Sciatic nerve (tissue), 2 donors: ENCODE measurements around the gene ARHGEF2. TPM values are rescaled to one million over a fixed set of nuclear protein-coding genes. Genes with fewer than 3 reads are reported as not detected.
A peak's percentile ranks its signal among the peaks of the same experiment; 100 is the strongest.

ENCODE experiments used
- ATAC-seq: fragments of 200-7000 bp; cut with Tn5 transposase; one replicate; pipeline ENCODE4 v1.9.1; 2020; ENCODE audit warnings: mild to moderate bottlenecking, moderate library complexity
- DNase-seq: peaks from one replicate; pipeline ENCODE4 v3.0.0-alpha.2; 2020; ENCODE audit warnings: low spot score
- intact Hi-C: fragments of 100-400 bp; cut with DNase I; formaldehyde crosslinking; loops from one replicate; pipeline ENCODE4 v1.14.2; 2022
- total RNA-seq: library from RNA; stranded (reverse); fragmentation: NEBNext Ultra II Directional; extraction: Animal tissue kit (Norgen Biotek cat#: 25700); gene quantifications from one replicate; pipeline ENCODE4 v1.2.1, GENCODE V29; 2021
- donor health status: DM: no; HTN: no; CAD: no.
- donor health status: DM: no; HTN: no; CAD: no.

Gene ARHGEF2
- total RNA-seq, 1 donor from 2014 or later, result 196 TPM

- ATAC-seq (no peak), DNase-seq (no peak)
- intact Hi-C loops, result no loop called here
These were observed 2.8 kb downstream of the ARHGEF2 start for GRCh38 chr1:155975375-155976061.

DNA sequence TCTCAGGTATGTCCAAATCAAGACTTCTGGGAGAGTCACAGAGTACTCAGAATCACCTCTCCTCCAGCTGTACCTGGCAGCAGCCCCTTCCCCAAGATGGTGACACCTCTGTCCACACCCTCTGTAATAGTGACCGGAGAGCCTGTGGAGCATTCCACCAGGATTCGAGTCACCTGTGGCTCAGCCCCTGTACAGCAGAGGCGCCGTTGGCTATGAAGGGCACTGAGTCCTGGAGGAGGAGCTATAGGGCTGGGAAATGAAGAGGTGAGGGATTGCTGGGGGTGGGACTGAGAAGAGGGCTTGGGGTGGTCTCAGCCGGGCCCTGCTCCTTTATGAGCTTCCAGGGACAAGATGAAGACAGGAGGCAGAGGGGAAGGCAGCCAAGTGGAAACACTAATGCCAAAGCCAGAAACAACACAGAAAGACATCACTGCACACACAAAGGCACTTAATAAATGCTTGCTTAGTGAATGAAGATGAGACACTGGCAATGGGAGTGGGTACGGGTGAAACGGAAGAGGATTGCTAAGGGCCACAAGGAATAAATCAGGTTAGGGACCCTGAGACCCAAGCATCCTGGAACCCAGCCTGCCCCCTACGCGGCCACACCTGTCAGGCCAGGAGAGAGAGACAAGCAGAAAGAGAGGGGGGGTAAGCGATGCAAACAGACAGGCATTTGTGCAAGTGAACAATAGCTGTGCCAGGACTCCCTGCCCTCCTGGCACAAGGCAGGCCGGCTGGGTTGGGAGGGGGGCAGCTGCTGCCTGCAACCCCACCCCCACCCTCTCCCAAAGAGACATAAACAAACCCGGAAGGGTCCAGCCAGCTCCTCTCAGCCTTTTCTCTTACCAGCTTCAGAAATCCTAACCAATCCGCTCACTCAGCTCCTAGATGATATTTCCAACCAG is 3.9 kb downstream of the ARHGEF2 start:
- DNase-seq (no peak), ATAC-seq (no peak)
- intact Hi-C loops, result no loop called here

GRCh38 chr1:155973723-155974122 is 4.6 kb downstream of the ARHGEF2 start:
- DNase-seq (no peak), ATAC-seq (no peak)
- intact Hi-C loops, result no loop called here

DNA sequence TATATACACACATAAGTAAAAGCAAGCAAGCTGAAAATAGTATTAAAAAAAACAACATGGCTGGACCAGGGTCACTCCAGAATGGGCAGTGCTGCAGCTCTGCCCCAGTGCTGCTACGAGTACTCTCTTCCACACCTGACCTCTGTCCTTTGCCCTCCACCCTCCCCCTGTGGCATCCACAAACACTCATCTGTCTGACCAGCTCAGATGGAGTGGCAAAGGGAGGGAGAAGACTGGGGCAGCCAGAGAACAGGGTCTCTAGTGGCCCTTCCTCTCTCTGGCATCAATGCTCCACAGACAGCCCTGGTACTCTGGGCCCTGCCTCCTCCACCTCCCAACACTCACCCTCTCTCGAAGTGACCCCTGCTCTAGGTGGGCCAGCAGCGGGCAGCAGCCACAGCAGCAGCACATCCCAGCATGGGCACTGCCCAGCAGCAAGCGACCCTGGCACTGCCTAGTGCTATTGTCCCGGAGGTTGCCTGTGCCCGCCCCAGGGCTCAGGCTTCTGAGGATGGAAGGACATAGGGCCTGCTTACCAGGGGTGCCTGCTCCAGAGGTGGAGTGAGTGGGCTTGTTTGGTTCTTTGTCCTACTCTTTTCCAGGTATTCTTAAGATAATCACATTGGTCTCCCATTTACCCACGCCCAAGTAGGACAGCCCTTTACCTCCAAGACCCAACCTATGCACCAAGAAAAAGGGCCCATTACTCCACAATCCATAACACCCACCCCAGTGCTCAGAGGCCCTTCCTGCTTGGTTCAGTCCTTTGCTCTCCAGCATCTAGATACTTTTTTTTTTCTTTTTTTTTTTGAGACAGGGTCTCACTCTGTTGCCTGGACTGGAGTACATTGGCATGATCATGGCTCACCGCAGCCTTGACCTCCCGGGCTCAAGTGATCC is 6.2 kb downstream of the ARHGEF2 start:
- ATAC-seq (no peak), DNase-seq (no peak)
- intact Hi-C loops, result no loop called here

DNA sequence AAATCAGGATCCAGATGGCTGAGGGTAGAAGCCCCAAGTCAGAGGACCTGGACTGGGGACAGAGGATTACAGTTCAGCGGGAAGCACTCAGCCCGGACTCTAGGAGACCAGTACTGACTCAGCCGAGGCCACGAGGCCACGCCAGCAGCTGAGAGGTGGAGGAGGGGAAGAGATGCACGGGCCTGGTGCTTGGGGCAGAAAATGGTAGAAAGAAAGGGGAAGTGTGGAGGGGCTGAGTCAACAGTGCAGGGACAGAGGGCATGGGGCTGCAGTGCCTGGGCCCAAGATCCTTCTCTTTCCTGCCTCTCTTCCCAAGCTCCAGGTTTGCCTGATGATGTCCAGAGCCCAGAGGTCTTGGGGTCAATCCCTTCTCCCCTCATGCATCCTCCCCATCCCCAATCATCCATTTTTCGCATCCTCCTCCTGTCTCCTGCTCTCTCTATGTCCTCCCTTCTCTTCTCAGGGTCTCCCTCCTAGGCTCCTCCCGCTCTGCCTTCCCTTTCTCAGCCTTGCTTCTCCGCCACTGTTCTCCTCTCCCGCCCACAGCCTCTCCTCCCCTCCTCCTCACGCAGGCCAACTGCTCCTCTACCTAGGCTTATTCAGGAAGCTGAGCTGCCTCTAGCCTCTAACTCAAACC is 7.7 kb downstream of the ARHGEF2 start:
- intact Hi-C loops, result no loop called here
- ATAC-seq (peak; percentile 74), DNase-seq (peak; percentile 79)

DNA sequence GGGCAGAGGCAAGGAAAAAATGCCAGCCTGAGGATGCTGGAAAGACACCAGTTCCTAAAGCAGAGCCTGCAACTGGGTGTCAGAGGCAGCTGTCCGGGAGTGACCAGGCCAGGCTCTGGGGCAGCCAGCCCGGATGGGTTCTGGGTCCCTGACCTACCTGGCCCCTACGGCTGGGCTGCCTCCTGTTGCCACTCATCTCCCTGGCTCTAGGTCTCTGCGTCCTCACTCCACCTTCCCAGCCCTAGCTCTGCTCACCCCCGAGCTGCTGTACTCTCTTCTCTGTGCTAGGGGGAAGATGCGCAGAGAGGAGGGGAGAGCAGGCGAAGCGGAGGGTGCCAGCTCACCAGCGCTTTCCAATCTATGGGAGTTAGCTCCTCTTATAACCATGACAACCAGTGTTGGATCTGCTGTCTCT is 9.0 kb downstream of the ARHGEF2 start:
- no peak for DNase-seq
- intact Hi-C loops, result no loop called here
- no peak for ATAC-seq

DNA sequence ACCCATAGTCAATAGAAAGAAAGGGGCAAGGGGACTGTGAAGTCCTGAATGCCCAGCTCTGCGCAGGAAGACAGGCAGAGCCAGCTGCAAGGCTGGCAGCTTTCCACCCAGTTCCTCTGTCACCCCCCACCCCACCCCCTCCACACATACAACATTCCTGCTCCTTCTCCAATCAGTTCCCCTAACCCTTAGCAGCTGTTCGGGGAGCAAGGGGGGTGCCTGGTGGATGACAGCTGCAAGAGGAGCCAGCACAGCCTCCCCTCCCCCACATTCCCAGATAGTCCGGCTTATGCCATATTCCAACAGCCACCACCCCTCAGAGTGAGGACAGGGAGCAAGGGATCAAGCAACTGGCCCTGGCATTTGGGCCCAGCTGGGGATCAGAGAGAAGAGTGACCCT is 9.7 kb downstream of the ARHGEF2 start:
- intact Hi-C loops, result no loop called here
- ATAC-seq (no peak), DNase-seq (no peak)

DNA sequence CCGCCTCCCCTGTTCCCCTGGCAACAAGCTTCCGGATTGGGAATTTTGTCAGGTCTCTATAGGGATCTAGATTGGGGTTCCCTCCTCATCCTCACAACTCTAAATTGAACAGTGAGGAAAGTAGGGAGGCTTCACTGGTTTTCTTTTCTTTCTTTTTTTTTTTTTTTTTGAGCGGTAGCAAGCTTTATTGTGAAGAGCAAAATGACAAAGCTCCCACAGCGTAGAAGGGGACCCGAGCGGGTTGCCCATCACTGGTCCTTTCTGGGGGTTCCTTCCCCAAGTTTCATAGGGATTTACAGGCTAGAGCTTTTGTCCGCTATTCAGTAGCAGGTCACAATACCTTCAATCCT is 10.3 kb downstream of the ARHGEF2 start:
- ATAC-seq (no peak), DNase-seq (no peak)
- intact Hi-C loops, result no loop called here

GRCh38 chr1:155967341-155968050 is 10.9 kb downstream of the ARHGEF2 start:
- intact Hi-C loops, result no loop called here
- ATAC-seq (peak; percentile 43), DNase-seq (no peak)

DNA sequence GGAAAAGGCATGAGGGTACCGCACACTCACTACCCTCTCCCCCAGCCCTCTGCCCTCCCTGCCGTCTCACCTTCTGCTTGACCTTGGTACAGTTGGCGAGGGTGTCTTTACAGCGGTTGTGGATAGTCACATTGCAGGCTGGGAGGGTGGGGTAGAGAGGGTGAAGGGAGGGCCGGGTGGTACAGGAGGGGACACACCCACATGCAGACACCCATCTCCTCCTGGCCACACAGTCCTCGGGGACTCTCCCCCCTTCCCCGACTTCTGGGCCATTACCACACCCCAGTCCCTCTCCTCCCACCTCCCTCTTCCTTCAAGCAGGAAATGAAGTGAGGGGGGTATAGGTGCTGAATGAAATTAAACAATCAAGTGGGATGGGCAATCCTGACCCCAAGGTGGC is 11.6 kb downstream of the ARHGEF2 start:
- intact Hi-C loops, result no loop called here
- no peak for DNase-seq
- no peak for ATAC-seq

GRCh38 chr1:155966135-155966534 is 12.2 kb downstream of the ARHGEF2 start:
- ATAC-seq (no peak), DNase-seq (no peak)
- intact Hi-C loops, result no loop called here

GRCh38 chr1:155964193-155964592 is 14.2 kb downstream of the ARHGEF2 start:
- ATAC-seq, result no peak

GRCh38 chr1:155962599-155963211 is 15.6 kb downstream of the ARHGEF2 start:
- DNase-seq (peak; percentile 82), ATAC-seq (peak; percentile 6)
- intact Hi-C loops, result no loop called here

More at GRCh38 chr1:155964193-155964592, 14.2 kb downstream of the ARHGEF2 start:
- intact Hi-C loops, result no loop called here
- no peak for DNase-seq

DNA sequence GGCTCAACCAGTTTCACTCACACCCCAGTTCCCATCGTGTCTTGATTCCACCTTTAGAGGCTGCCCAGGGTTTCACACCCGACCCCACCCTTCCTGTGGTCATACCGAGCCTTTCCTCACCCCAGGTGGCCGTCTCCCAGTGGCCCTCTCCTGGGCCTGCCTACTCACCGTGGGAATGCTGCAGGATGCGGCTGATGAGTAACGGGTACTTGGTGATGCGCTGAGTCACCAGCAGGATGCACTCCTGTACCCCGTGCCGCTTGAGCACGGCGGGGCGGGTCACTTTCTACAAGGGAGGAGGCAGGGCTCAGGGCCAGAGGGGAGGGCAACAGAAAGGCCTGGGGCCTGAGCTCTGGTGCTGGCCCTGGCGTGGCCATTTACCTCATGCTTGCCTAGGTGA is 16.4 kb downstream of the ARHGEF2 start:
- intact Hi-C loops, result no loop called here
- ATAC-seq (peak; percentile 81), DNase-seq (no peak)

- DNase-seq (no peak), ATAC-seq (no peak)
- intact Hi-C loops, result no loop called here
These were observed 18.1 kb downstream of the ARHGEF2 start for GRCh38 chr1:155960081-155960745.

- intact Hi-C loops, result no loop called here
- no peak for DNase-seq
- no peak for ATAC-seq
These were observed 20.9 kb downstream of the ARHGEF2 start for GRCh38 chr1:155957411-155957915.

GRCh38 chr1:155954645-155955044 is 23.7 kb downstream of the ARHGEF2 start:
- intact Hi-C loops, result no loop called here
- DNase-seq (no peak), ATAC-seq (no peak)
